Type B pancreatic cell (in vitro differentiated cells): ENCODE results near the gene HIPK4. TPM values are rescaled to one million over a fixed set of nuclear protein-coding genes. Genes with fewer than 3 reads are reported as not detected.

Experiments
- DNase-seq: peaks from one replicate; pipeline ENCODE4 v3.0.0; 2021; ENCODE audit warnings: mixed read lengths; ENCODE audit not compliant: unreplicated experiment; ENCODE audit errors: extremely low spot score
- H3K27ac Mint-ChIP-seq: 2 replicates; pipeline ENCODE4 v1.8.0; 2021; ENCODE audit warnings: mild to moderate bottlenecking, mixed read lengths
- H3K27me3 Mint-ChIP-seq: 2 replicates; pipeline ENCODE4 v1.8.0; 2021; ENCODE audit warnings: mixed read lengths
- H3K36me3 Mint-ChIP-seq: 2 replicates; pipeline ENCODE4 v1.8.0; 2021; ENCODE audit warnings: mixed read lengths
- H3K4me1 Mint-ChIP-seq: one replicate; pipeline ENCODE4 v1.8.0; 2021; ENCODE audit warnings: mixed read lengths; ENCODE audit not compliant: unreplicated experiment
- H3K4me3 Mint-ChIP-seq: 2 replicates; pipeline ENCODE4 v1.8.0; 2021; ENCODE audit warnings: mild to moderate bottlenecking, mixed read lengths
- H3K9me3 Mint-ChIP-seq: 2 replicates; pipeline ENCODE4 v1.8.0; 2021; ENCODE audit warnings: mixed read lengths
- CTCF ChIP-seq: fragments of 200-600 bp; sonication (generic); conservative IDR thresholded peaks from 2 replicates; pipeline ENCODE4 v1.5.0; 2021; ENCODE audit warnings: antibody characterized with exemption, mild to moderate bottlenecking
- total RNA-seq: library from RNA; stranded (reverse); gene quantifications from 2 replicates; pipeline ENCODE4 v1.2.1, GENCODE V29; 2021; ENCODE audit warnings: low replicate concordance

The HIPK4 gene
- total RNA-seq, 1 donor from 2014 or later, result not detected

DNA sequence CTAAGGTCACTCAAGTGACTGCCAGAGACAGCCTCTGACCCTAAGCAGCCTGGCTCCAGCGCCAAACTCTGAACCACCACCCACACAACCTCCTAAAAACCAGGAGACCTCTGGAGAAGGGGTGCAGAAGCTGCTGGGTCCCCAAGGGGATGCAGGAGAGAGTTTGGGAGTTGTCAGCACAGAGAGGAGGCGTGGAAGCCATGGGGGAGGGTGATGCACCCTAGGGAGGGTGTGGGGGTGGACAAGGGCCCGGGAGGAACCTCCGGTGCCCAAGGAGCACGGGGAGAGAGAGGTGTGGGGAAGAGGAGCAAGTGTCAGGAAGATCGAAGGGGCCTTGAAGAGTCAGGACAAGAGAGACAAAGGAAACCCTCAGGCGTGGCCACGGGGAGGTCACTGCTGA lies 2.1 kb upstream of the HIPK4 start:
- H3K4me3 Mint-ChIP-seq, result no peak overlapping the region
- H3K9me3 Mint-ChIP-seq, result no peaks in the 10 kb centered on the region
- DNase-seq, result no peak
- H3K27me3 Mint-ChIP-seq, result no peaks in the 10 kb centered on the region
- no peaks in the 10 kb centered on the region for H3K36me3 Mint-ChIP-seq
- peak overlapping the region; percentile 37 for H3K27ac Mint-ChIP-seq
- peaks cover 4% of the 10 kb centered on the region for H3K4me1 Mint-ChIP-seq
- no peak for TF ChIP-seq CTCF

DNA sequence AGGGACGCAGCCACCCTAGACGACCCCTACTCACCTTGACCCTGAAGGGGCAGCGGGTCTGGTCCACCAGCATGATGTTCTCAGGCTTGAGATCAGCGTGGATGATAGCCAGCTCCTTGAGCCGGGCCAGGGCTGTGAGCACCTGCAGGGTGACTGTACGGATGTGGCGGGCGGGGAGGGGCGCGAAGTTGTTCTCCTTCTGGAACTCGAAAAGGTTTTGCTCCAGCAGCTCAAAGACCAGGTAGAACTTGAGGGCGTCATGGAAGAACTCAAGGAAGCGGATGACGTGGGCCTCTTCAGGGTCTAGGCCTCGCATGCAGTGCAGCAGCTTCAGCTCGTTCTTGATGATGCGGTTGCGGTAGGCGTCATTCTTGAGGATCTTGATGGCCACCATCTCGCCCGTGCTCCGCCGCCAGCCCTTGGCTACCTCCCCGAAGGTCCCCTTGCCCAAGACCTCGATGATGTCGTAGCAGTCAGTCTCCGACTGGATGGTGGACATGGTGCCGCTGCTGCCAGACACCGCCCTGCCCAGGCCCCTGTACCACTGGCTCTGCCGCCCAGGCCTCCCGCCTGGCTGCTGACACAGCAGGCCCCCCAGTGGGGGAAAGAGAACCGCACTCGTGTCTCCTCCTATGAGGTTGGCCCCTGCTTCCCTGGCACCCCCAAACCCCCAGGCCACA lies 437 bp downstream of the HIPK4 start:
- no peak overlapping the region for H3K27ac Mint-ChIP-seq
- no peaks in the 10 kb centered on the region for H3K36me3 Mint-ChIP-seq
- H3K27me3 Mint-ChIP-seq, result no peaks in the 10 kb centered on the region
- no peak for TF ChIP-seq CTCF
- H3K4me1 Mint-ChIP-seq, result peaks cover 4% of the 10 kb centered on the region
- H3K4me3 Mint-ChIP-seq, result no peak overlapping the region
- no peaks in the 10 kb centered on the region for H3K9me3 Mint-ChIP-seq
- no peak for DNase-seq

GRCh38 chr19:40388481-40388880 lies 1.5 kb downstream of the HIPK4 start:
- Mint-ChIP-seq H3K27ac (no peak overlapping the region), H3K4me1 (peaks cover 4% of the 10 kb centered on the region), H3K9me3 (no peaks in the 10 kb centered on the region), H3K4me3 (no peak overlapping the region), H3K27me3 (no peaks in the 10 kb centered on the region), H3K36me3 (no peaks in the 10 kb centered on the region)
- DNase-seq, result no peak
- no peak for TF ChIP-seq CTCF

GRCh38 chr19:40387155-40387554 lies 2.8 kb downstream of the HIPK4 start:
- Mint-ChIP-seq H3K4me3 (no peak overlapping the region), H3K27me3 (no peaks in the 10 kb centered on the region), H3K9me3 (no peaks in the 10 kb centered on the region), H3K27ac (no peak overlapping the region), H3K36me3 (no peaks in the 10 kb centered on the region), H3K4me1 (no peaks in the 10 kb centered on the region)
- no peak for TF ChIP-seq CTCF
- DNase-seq, result no peak

DNA sequence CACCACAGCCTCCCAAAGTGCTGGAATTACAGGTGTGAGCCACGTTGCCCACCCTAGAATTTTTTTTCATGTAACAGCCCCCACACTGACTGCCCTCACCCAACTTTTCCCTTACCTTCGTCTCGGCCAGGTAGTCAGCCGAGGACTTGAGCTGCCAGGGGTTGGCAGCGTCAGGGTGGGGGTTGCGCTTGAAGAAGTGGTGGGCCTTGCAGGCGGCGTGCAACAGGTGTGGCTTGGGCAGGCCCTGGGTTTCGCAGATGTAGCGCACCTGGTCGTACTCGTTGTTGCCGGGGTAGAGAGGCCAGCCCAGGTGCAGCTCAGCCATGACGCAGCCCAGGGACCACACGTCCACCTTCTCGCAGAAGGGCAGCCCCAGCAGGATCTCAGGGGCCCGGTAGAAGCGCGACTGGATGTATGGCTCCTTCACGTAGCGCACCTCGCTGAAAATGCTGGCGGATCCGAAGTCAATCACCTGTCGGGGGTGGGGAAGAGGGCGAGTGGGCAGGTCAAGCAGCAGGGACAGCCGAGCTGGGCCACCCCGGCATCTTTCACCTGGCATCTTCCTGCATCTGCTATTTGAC lies 6.2 kb downstream of the HIPK4 start:
- H3K4me3 Mint-ChIP-seq, result no peak overlapping the region
- H3K9me3 Mint-ChIP-seq, result no peaks in the 10 kb centered on the region
- H3K27me3 Mint-ChIP-seq, result no peaks in the 10 kb centered on the region
- DNase-seq, result no peak
- TF ChIP-seq CTCF, result no peak
- H3K4me1 Mint-ChIP-seq, result no peaks in the 10 kb centered on the region
- H3K36me3 Mint-ChIP-seq, result no peaks in the 10 kb centered on the region
- H3K27ac Mint-ChIP-seq, result no peak overlapping the region
